ENCODE results near the gene ZNF157.
"Not testable (repeated sequence)": the region's sequence is repeated elsewhere in the genome, so short reads cannot be mapped to it uniquely, and the experiment has no call there.

The ZNF157 gene

GRCh38 chrX:47360423-47361179 is 9.8 kb upstream of the ZNF157 start:
- TF ChIP-seq CTCF (conservative IDR thresholded peaks at IDR 0.05; ENCODE audit: low read depth, low read length), result no peak
- no peak for DNase-seq (ENCODE audit: low read depth)
- no peak overlapping the region for H3K4me3 ChIP-seq (ENCODE audit: low read depth, low read length)

DNA sequence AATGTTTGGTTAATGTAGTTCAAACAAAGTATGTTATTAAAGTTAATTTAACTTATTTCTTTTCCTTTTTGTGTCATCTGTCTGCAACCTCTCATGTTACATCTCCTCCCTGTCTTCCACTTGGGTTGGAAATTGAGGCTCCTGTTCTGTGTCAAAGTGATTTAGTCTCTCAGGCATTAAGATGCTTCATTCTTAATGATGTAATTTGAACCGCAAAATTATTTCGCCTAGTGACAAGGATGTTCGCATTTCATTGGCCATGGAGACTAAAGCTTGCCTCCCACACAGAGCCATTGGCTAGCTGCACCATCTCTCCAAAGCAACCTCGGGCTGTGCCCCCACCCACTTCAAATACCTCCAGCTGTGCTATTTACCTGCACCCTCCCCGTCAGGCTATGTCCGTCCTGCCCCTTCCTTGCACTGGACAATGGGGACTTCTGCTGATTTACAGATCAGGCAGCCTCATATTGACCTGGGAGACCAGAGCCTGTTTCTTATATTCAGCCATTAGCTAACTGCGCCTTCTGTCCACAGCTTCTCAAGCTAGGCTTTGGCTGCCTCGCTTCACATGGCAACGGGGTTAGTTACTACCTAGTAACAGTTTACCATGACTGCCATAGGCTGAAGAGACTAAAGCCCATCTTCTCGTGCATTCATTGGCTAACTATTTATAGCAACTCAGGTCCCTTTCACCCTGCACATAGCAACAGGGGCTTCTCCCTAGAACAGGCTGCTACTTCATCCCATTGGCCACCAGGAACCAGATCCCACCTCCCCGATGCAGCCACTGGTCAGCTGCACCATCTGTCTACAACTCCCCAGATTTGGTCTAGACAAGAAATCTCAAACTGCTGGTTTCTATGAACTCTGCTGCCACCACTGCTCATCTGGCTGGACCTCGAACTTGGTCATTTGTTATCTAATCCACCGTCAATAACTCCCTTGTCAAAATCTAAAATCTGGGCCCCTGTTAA is 8.6 kb upstream of the ZNF157 start:
- TF ChIP-seq CTCF (conservative IDR thresholded peaks at IDR 0.05; ENCODE audit: low read depth, low read length), result peak; percentile 30
- H3K4me3 ChIP-seq (ENCODE audit: low read depth, low read length), result peak overlapping the region; percentile 53
- DNase-seq (ENCODE audit: low read depth), result peak; percentile 99

- peak overlapping the region; percentile 48 for H3K4me3 ChIP-seq (ENCODE audit: low read depth, low read length)
- DNase-seq (ENCODE audit: low read depth), result peak; percentile 81
- TF ChIP-seq CTCF (conservative IDR thresholded peaks at IDR 0.05; ENCODE audit: low read depth, low read length), result peak; percentile 5
These were observed 4.2 kb upstream of the ZNF157 start for GRCh38 chrX:47366041-47366722.

DNA sequence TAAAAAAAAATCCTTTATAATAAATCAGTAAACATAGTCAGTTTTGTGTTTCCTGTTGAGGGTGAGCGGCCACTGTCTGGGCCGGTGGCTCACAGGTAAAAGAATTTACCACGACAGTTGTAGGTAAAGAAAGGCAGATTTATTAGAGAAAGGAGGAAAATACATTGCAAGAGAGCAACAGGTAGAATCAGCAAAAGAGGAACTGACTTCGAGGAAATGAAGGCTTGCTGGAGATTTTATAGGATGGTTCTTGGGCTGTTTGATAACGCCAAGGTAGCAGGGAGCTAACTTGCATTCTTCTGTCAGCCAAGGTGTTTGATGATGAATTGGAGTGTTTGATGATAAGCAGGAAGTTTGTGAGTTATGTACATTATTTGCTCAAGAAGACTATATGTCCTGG is 2.8 kb downstream of the ZNF157 start:
- no peak overlapping the region for H3K4me3 ChIP-seq (ENCODE audit: low read depth, low read length)
- TF ChIP-seq CTCF (conservative IDR thresholded peaks at IDR 0.05; ENCODE audit: low read depth, low read length), result no peak
- no peak for DNase-seq (ENCODE audit: low read depth)

DNA sequence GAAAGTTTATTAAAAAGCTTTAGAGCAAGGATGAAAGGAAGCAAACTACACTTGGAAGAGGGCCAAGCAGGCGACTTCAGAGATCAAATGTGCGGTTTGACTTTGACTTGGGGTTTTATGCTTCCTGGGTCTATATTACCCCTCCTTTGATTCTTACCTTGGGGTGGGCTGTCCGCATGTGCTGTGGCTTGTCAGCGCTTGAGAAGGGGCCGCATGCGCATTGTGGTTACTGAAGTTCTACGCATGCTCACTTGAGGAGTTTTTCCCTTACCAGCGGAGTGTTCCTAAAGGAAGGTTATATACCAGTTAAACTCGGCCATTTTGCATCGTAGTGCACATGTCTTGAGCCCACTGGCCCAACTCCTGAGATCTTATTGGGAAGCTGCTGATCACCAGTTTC is 9.9 kb downstream of the ZNF157 start:
- no peak for DNase-seq (ENCODE audit: low read depth)
- H3K4me3 ChIP-seq (ENCODE audit: low read depth, low read length), result no peak overlapping the region
- no peak for TF ChIP-seq CTCF (conservative IDR thresholded peaks at IDR 0.05; ENCODE audit: low read depth, low read length)

DNA sequence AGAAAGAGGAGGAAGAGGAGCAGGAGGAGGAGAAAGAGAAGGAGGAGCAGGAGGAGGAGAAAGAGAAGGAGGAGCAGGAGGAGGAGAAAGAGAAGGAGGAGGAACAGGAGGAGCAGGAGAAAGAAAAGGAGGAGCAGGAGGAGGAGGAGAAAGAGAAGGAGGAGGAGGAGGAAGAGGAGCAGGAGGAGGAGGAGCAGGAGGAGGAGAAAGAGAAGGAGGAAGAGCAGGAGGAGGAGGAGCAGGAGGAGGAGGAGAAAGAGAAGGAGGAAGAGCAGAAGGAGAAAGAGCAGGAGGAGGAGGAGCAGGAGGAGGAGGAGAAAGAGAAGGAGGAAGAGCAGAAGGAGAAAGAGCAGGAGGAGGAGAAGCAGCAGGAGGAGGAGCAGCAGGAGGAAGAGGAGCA is 10.5 kb downstream of the ZNF157 start:
- H3K4me3 ChIP-seq (ENCODE audit: low read depth, low read length); DNase-seq (ENCODE audit: low read depth): not testable (repeated sequence)

GRCh38 chrX:47384502-47384901 is 14.1 kb downstream of the ZNF157 start:
- no peak overlapping the region for H3K4me3 ChIP-seq (ENCODE audit: low read depth, low read length)
- peak; percentile 83 for TF ChIP-seq CTCF (conservative IDR thresholded peaks at IDR 0.05; ENCODE audit: low read depth, low read length)
- peak; percentile 75 for DNase-seq (ENCODE audit: low read depth)

Measured in choroid plexus epithelial cell (primary cell).